GM23248 (cell line): ENCODE results near the gene ARHGAP45.

Source experiments
- EZH2 ChIP-seq: fragments of 200-600 bp; sonication (generic); IDR thresholded peaks from 2 replicates; pipeline ENCODE4 v1.6.1; 2018; ENCODE audit warnings: antibody characterized with exemption, mild to moderate bottlenecking; ENCODE audit not compliant: insufficient read depth, poor library complexity, severe bottlenecking
- EZH2phosphoT487 ChIP-seq: fragments of 200-600 bp; sonication (generic); IDR thresholded peaks from 2 replicates; pipeline ENCODE4 v1.6.1; 2018; ENCODE audit warnings: antibody characterized with exemption, moderate library complexity, mild to moderate bottlenecking, low read depth; ENCODE audit not compliant: insufficient read depth

- no peak for TF ChIP-seq EZH2
- TF ChIP-seq EZH2phosphoT487 = no peak
Measured at GRCh38 chr19:1086613-1087012, 19.6 kb downstream of the ARHGAP45 start.
